Thyroid gland (tissue), 4 donors: ENCODE measurements around the gene RIMKLB.

Experiments used
- CTCF ChIP-seq, 6 experiments: fragments of 200-600 bp in 3 of 6; fragments of 450-650 bp in 3 of 6; sonication (generic) in 3 of 6; IDR thresholded peaks; one replicate each; pipeline ENCODE4 v1.5.1; 2016 to 2019; ENCODE audit warnings: antibody characterized with exemption in 6 of 6, mild to moderate bottlenecking in 2 of 6, inconsistent platforms in 1 of 6, moderate library complexity in 1 of 6
- POLR2A ChIP-seq, 2 donors: fragments of 450-650 bp; IDR thresholded peaks; one replicate each; pipeline ENCODE4 v1.6.1; 2017; ENCODE audit warnings: antibody characterized with exemption in 2 of 2, mild to moderate bottlenecking in 2 of 2, moderate library complexity in 1 of 2

GRCh38 chr12:8685051-8685450 lies 12.7 kb upstream of the RIMKLB start:
- TF ChIP-seq CTCF (IDR thresholded peaks at IDR 0.05), result no peak
- no peak for TF ChIP-seq POLR2A (IDR thresholded peaks at IDR 0.05)
